Brain pericyte (primary cell): ENCODE data around the gene HSPA1L.
A peak's percentile ranks its signal among the peaks of the same experiment; 100 is the strongest.
"Not testable (repeated sequence)": the region's sequence is repeated elsewhere in the genome, so short reads cannot be mapped to it uniquely, and the experiment has no call there.

Experiments used
- DNase-seq: peaks from one replicate; pipeline ENCODE4 v3.0.0-alpha.2; 2012; ENCODE audit warnings: low read depth, low spot score

HSPA1L gene

GRCh38 chr6:31813465-31813849, 1.6 kb downstream of the HSPA1L start:
- DNase-seq: no peak

GRCh38 chr6:31811645-31812044, 3.4 kb downstream of the HSPA1L start:
- DNase-seq: no peak

GRCh38 chr6:31808599-31808998, 6.5 kb downstream of the HSPA1L start:
- DNase-seq: not testable (repeated sequence)

DNA sequence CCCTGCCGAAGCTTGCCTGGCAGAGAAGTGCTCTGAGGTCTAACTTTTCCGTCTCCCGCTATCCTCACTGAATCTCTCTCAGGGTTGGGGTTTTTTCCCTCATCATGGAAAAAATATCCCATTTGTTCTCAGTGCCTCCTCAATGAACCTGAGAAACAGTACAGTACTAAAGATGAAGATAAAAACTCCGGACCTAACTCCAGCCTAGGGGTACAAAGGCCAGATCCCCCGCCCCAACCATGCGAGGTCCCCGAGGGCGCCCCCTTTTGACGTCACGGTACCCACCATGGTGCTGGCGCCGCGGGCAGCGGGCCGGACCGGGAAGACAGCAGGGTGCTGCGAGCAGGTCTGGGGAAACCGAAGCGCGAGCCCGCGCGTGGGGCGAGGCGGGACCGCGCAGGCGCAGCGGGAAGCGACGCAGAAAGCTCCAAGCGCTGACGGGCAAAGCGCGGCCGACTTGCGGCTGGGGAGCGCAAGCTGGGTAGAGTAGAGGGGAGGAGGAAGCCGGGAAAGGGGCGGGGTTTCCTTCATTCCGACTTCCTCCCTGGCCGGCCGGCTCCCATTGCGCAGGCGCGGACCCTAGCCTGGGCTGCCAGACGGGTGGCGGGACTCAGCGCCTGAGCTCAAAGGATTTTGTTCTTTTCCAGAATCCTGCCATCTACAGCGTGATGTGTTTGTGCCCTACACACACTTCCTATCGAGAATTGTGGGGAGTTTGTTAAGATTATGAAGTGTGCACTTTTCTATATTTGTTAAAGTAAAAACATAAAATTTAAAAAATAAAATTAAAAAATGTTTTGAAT, 8.4 kb downstream of the HSPA1L start, which contains the start of gene LSM2:
TSS of gene LSM2 (minus strand) at position 497 of the 803 bp plus-strand sequence. CDS start at position 288, 209 bp downstream.
- DNase-seq: peak; percentile 87

DNA sequence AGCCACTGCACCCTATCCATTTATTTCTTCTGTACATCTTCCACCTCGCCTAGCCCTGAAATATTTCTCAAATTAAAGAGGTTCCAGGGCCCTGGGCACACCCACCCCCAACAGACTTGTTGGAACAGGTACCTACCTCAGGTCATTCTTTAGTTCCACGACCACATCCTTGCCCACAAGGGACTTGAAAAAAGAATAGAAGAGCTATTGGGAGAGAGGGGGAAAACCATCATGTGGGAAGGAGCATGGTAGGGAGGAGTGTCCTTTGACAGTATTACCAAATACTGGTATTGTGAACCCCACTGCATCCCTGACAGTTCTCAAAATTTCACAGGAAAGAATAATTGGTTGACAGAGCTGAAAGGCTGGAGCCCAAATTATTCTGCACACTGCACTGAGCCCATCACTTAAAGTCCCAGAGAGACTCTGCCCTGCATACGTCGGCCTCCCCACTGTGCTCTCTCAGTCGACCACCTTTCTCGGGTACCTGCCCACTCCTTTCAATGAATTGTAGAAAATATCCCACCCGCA, 9.1 kb downstream of the HSPA1L start:
- DNase-seq: no peak

- not testable (repeated sequence) for DNase-seq
Observed at GRCh38 chr6:31801031-31801927, 13.8 kb downstream of the HSPA1L start.

- no peak for DNase-seq
Observed at GRCh38 chr6:31799781-31800180, 15.3 kb downstream of the HSPA1L start.

DNA sequence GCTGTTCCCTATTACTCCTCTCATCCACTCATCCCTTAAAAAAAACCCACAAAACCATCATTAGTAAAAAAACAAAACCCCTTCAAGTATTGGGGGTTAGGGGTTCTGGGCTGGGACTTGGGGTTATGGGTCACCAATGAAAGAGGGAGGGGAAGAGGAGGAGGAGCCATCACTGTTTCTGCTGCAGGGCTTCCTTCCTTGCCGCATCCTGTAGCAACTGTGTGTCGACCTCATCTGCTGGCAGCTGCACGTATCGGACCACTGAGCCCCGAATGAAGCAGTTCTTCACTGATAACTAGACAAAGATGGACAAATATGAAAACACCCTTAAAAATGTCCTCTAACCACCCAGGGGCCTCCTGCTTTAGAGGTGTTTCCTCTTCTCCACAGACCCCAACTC, 17.5 kb downstream of the HSPA1L start:
- DNase-seq: no peak

DNA sequence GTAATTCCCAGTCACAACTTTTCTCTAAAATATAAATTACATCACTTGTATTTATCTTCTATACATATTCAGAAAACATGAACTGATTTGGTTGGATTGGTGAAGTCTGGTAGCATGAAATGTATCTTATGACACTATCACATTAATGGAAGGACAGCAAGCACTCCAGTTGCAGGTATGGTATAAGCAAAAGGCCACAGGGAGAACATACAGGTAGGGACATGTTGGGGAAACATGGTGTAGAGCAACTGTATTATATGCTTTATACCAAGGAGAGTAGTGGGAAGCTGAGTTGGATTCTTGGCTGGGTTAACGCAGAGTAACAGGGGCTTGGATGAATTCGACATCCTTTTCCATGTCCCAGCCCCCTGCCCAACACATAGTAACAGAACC, 18.1 kb downstream of the HSPA1L start:
- no peak for DNase-seq

GRCh38 chr6:31795616-31796298, 19.3 kb downstream of the HSPA1L start, which contains the start of gene VARS1:
Gene VARS1 (minus strand): TSS chr6:31795752. CDS start chr6:31795217, 535 bp downstream.
- DNase-seq: peak; percentile 65

- DNase-seq: no peak
Observed at GRCh38 chr6:31794866-31795615, 20.0 kb downstream of the HSPA1L start.

DNA sequence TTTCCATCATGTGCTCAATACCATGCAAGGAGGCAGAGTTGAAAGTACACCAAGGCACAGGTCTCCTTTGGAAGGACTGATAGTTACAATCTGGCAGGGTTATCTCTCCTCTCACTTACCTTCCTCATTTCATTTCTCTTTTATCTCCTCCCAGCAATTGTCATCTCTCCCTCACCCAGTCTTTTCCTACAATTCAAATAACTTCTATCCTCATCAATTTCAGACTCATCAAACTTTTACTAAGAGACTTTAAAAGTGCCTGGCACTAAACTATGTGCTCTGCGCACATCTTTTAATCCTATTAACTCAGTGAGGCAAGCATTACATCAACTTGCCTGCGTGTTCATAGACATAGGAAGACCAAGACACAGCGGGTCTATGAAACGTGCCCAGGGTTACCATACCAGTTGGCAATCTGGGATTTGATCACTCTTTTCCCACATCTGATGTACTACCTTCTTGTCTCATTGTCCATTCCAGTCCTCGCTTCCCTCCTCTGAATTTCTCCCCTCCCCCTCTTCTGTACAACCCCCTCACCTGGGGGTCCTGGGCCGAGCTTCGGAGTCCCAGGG, 20.7 kb downstream of the HSPA1L start:
- DNase-seq: no peak

DNA sequence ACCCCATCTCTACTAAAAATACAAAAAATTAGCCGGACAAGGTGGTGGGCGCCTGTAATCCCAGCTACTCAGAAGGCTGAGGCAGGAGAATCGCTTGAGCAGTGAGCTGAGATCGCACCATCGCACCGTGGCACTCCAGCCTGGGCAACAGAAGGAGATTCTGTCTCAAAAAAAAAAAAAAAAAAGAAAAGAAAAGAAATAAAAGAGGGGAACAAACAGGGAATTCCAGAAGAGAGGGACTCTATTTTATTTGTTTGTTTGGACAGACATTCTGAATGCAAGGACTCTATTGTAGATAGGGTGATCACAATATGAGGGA, 21.2 kb downstream of the HSPA1L start:
- not testable (repeated sequence) for DNase-seq

GRCh38 chr6:31792761-31793171, 22.3 kb downstream of the HSPA1L start:
- no peak for DNase-seq

GRCh38 chr6:31792090-31792374, 23.1 kb downstream of the HSPA1L start:
- no peak for DNase-seq

- DNase-seq: no peak
Observed at GRCh38 chr6:31791324-31792089, 23.6 kb downstream of the HSPA1L start.

GRCh38 chr6:31785475-31785874, 29.6 kb downstream of the HSPA1L start:
- DNase-seq: no peak

- DNase-seq: no peak
Observed at GRCh38 chr6:31784098-31784925, 30.8 kb downstream of the HSPA1L start.
